ENCODE measurements around the gene RNF187. TPM values are rescaled to one million over a fixed set of nuclear protein-coding genes. Genes with fewer than 3 reads are reported as not detected.

The RNF187 gene
- total RNA-seq, 1 experiment from 2014 or later = 63.4 TPM

- Mint-ChIP-seq H3K4me1 (peaks cover 2 to 9% of the 10 kb centered on the region in 2 experiments; a peak in 2 of 4 replicates), H3K9me3 (no peaks in the 10 kb centered on the region), H3K4me3 (peak overlapping the region; percentile 78 to 92), H3K27ac (no peak overlapping the region), H3K27me3 (ENCODE audit: low read depth) (peaks cover 17% of the 10 kb centered on the region), H3K36me3 (ENCODE audit: insufficient read depth in 1 of 3, low read depth in 3 of 3) (peaks cover 18 to 35% (median 28%) of the 10 kb centered on the region in 3 experiments; a peak in 6 of 7 replicates)
- H3K79me2 ChIP-seq (ENCODE audit: insufficient read depth, low read length) = no peaks in the 10 kb centered on the region
- H2AK5ac ChIP-seq (ENCODE audit: insufficient read length, low read length) = no peak overlapping the region
- H2BK15ac ChIP-seq (ENCODE audit: low read depth, low read length) = no peak overlapping the region
- DNase-seq = no peak
- H3K4me1 ChIP-seq (ENCODE audit: insufficient read depth, low read length) = no peaks in the 10 kb centered on the region; the same call in 1 of the 2 replicates
- H3K79me1 ChIP-seq (ENCODE audit: insufficient read depth, low read depth, low read length, poor library complexity, severe bottlenecking) = no peaks in the 10 kb centered on the region
- no peak overlapping the region for H3K4ac ChIP-seq (ENCODE audit: low read depth, low read length)
- no peak overlapping the region for H4K91ac ChIP-seq (ENCODE audit: insufficient read length, low read depth, low read length)
- peak overlapping the region; percentile 71 for H3K4me2 ChIP-seq (ENCODE audit: insufficient read depth, insufficient read length, low read length)
- no peak overlapping the region for H4K5ac ChIP-seq (ENCODE audit: insufficient read length, low read depth, low read length)
- H2BK5ac ChIP-seq (ENCODE audit: insufficient read length, low read length) = no peak overlapping the region
- no peak overlapping the region for H3T11ph ChIP-seq (ENCODE audit: low read length)
- peaks cover 5% of the 10 kb centered on the region for H3K23me2 ChIP-seq (ENCODE audit: insufficient read length, low read depth, low read length, poor library complexity, severe bottlenecking)
- H2BK20ac ChIP-seq (ENCODE audit: low read depth, low read length, poor library complexity, severe bottlenecking) = no peak overlapping the region
- H2BK12ac ChIP-seq (ENCODE audit: insufficient read length, low read depth, low read length) = no peak overlapping the region
- no peak overlapping the region for H3K9ac ChIP-seq (ENCODE audit: extremely low read depth, insufficient read length, low read length)
- H3K56ac ChIP-seq (ENCODE audit: insufficient read length, low read depth, low read length) = no peak overlapping the region
- H2AFZ ChIP-seq (ENCODE audit: low read length) = no peak overlapping the region
- no peak overlapping the region for H3K23ac ChIP-seq (ENCODE audit: insufficient read length, low read depth, low read length)
- H2BK120ac ChIP-seq (ENCODE audit: low read depth, low read length, poor library complexity, severe bottlenecking) = no peak overlapping the region
- TF ChIP-seq CTCF (conservative IDR thresholded peaks at IDR 0.05) = no peak
- no peaks in the 10 kb centered on the region for H4K20me1 ChIP-seq (ENCODE audit: control insufficient read depth, insufficient read depth, insufficient read length)
- WGBS (ENCODE audit: extremely low coverage, insufficient read length, low lambda C conversion rate) = no CpG with 5 or more reads among the region's 18 CpGs
- H4K8ac ChIP-seq (replicated peaks; ENCODE audit: insufficient read length, low read depth, low read length) = no peak overlapping the region
- no peaks in the 10 kb centered on the region; the same call in 1 of the 2 replicates for H3K27me3 ChIP-seq (ENCODE audit: insufficient read depth, low read length)
- no peaks in the 10 kb centered on the region for H3K9me3 ChIP-seq (ENCODE audit: control insufficient read depth, low read depth, low read length)
- no peak overlapping the region; the same call in 1 of the 2 replicates for H3K14ac ChIP-seq (ENCODE audit: insufficient read depth, low read length)
- no peak overlapping the region for H3K27ac ChIP-seq (ENCODE audit: insufficient read length, low read depth, low read length)
- H3K18ac ChIP-seq (ENCODE audit: insufficient read length, low read depth, low read length) = no peak overlapping the region
These were observed 1.1 kb downstream of the RNF187 start for GRCh38 chr1:228488125-228488817.

All from H9 (cell line).